GM21786 (cell line): ENCODE measurements around the gene ANKRD53.
"Not testable (repeated sequence)": the region's sequence is repeated elsewhere in the genome, so short reads cannot be mapped to it uniquely, and the experiment has no call there.

Experiments used
- ATAC-seq: cut with Tn5 transposase; IDR thresholded peaks from one replicate; pipeline ENCODE4 v1.9.1; 2021; ENCODE audit not compliant: unreplicated experiment

Gene ANKRD53

DNA sequence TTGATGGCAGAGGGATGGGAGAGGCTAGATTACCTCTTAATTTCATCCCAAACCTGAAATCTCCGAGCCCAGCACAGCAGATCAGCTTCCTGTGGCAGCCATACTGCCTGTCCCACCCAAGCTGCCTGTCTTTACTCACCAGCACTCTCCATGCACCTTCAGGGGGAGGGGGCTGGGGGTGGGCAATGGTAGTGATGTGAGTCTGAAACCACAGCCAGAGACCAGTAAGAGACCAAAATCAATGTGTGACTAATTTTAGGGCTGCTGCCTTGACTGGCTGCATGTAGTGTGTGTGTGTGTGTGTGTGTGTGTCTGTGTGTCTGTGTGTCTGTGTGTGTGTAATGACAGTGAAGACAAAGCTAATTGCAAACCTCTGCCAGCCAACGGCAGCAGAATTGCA, 27.9 kb downstream of the ANKRD53 start:
- ATAC-seq: no peak

DNA sequence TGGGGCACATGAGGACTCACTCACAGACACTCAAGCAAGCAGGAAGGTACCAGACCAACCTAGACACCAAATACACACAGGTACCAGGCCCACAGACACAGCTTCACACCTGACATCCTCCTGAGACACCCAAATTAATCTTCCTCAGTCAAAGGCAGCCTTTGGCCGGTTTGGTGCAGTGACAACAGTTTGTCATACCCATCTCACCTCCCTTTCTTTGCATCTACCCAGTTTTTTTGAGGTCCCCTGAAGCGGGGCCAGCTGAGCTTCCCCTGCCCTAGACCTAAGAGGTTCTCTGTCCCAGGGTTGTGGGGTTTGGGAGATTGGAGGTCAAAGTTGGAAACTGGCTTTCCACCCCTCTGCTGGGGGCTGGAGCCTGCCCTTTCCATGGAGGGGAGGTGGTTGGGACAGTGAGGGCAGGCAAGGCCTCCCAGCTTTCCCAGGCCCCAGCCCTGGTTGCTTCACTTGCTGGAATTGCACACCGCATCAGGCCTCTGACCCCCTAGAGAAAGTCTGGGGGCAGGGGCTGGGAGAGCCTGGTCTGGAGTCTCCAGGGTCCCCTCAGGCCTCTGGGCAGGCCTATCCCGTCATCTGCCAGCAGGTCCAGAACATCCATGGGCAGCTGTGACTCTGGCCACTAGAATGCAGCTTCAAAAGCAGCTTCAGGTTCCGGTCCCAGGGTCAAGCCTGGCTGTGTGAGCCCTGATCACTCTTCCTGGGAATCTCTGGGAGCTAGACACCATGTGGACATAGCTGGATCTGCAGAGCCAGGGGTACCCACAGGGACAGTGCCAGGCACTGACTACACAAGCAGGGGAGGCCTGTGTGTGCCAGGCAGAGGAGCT, 28.7 kb downstream of the ANKRD53 start:
- no peak for ATAC-seq

DNA sequence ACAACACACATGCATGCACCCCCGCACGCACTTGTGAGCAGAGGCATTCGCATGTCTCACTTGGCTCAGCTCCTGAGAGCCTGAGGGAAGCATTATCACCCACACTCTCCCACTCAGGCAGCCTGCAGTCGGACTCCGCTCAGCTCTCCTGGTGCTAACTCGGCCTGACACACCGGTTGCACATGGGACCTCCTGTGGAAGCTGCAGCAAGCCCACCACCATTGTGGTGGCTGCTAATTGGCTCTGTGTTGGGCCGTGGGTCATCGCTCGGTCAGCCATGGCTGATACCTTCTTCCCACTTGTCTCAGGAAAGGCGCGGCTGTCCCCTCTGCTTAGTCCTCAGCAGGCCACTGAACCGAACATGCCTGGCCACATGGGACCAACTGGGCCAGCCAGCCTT, 29.9 kb downstream of the ANKRD53 start:
- ATAC-seq: no peak

DNA sequence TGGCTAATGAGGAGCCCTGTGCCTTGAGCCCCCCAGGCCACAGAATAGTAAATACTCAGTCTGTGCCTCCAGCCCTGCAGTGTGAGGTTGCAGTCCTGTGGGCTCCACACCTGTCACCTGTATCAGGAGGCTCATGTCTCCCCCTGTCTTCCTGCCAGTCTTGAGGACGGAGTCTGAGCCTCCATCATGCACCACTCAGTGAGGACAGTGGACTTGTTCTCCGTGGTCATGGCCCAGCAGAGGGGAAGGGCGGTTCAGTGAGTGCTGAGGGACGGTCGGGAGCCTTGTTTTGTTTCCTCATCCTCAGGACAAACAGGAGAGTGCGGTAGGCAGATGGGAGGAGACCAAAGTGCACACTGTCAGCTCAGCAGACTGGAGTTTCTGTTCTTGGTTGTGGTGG, 33.4 kb downstream of the ANKRD53 start:
- not testable (repeated sequence) for ATAC-seq

DNA sequence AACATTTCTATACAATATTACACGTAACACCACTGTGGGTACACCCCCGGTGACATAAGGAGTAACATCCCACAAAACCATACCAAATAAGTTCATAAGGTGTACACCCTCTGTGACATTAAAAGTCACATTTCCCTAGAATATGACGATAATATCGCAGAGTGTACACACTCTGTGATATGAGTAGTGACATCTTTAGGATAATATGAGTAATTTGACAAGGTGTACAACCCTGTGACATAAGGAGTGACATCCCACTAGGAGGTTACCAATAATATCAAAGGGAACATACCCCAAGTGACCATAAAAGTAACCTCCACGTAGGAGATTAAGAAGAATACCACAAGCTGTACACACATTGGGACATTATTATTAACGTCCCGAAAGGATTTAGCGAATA, 40.2 kb downstream of the ANKRD53 start:
- ATAC-seq: no peak

DNA sequence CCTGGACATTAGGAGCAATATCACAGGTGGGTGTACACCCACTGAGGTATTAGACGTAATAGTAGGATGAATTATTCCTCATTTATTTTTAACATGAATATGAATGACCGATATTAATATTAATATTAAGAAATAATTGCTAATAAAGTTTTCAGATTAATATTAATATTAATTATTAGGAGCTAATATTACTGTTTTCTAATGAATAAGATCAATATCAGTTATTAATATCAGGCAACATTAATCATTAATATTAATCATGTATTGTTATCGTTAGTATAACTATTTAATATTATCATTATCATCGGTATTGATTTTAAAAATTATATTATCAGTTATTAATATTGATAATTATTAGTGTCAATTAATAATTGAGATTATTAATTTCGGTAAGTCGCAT, 41.6 kb downstream of the ANKRD53 start:
- ATAC-seq: not testable (repeated sequence)

DNA sequence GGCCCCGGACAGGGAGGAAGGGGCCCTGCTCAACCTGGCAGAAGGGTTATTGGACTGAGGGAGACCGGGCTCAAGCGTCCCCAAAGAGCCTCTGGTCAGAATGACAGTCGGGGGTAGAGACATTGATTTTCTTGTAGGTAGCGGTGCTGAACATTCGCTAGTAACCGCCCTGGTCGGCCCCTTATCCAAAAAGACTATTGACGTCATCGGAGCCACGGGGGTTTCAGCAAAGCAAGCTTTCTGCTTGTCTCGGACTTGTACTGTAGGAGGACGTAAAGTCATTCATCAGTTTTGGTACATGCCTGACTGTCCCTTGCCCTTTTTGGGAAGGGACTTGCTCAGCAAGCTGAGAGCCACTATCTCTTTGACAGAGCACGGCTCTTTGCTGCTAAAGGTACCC, 43.0 kb downstream of the ANKRD53 start:
- not testable (repeated sequence) for ATAC-seq

DNA sequence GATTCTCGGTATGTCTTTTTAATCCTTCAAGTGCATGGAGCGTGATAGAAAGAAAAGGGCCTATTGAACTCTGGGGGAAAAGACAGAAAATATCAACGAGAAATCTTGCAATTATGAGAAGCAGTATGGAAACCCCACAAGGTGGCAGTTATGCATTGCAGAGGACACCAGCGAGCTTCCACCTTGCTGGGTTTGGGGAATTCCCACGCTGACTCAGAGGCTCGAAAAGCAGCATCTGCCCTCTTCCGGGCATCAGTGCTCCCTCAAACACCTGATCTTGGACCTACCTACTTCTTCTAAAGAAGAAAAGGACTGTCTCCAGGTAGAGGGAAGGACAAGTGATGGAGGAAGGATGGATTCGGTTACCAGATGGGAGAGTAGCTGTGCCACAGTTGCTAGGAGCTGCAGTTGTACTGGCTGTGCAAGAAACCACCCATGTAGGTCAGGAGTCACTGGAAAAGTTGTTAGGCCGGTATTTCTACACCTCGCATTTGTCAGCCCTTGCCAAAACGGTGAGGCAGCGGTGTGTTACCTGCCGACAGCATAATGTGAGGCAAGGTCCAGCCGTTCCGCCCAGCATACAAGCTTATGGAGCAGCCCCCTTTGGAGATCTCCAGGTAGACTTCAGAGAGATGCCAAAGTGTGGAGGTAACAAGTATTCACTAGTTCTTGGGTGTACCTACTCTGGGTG, 45.3 kb downstream of the ANKRD53 start:
- ATAC-seq: not testable (repeated sequence)
